Measurements from ENCODE around the gene NID2.

GRCh38 chr14:51989293-51990234 is 79.3 kb downstream of the NID2 start, which contains the start of gene RTRAF:
- TF ChIP-seq SIN3A (IDR thresholded peaks at IDR 0.05; ENCODE audit: borderline replicate concordance, insufficient read depth, low read length) (peak; percentile 23; the same call in 1 of the 2 replicates), TAF1 (IDR thresholded peaks at IDR 0.05; ENCODE audit: borderline replicate concordance, insufficient read depth, low read length) (peak; percentile 40; the same call in 1 of the 2 replicates), REST (IDR thresholded peaks at IDR 0.05; ENCODE audit: insufficient read depth in 1 of 2, low read depth in 2 of 2, low read length in 2 of 2) (no peak), POLR2AphosphoS5 (IDR thresholded peaks at IDR 0.05; ENCODE audit: low read depth, low read length) (peak; percentile 72; the same call in 1 of the 2 replicates), FOXP2 (optimal IDR thresholded peaks at IDR 0.05; ENCODE audit: borderline replicate concordance, extremely low read depth, extremely low read length, insufficient read depth) (peak; percentile 38)

Measured in PFSK-1 (cell line).